T-helper 1 cell (primary cell): ENCODE measurements around the gene PRDM11.
A peak's percentile ranks its signal among the peaks of the same experiment; 100 is the strongest.

Experiments
- DNase-seq, 5 donors: peaks; one replicate each; pipeline ENCODE4 v3.0.0-alpha.2; 2012 to 2020

The PRDM11 gene

DNA sequence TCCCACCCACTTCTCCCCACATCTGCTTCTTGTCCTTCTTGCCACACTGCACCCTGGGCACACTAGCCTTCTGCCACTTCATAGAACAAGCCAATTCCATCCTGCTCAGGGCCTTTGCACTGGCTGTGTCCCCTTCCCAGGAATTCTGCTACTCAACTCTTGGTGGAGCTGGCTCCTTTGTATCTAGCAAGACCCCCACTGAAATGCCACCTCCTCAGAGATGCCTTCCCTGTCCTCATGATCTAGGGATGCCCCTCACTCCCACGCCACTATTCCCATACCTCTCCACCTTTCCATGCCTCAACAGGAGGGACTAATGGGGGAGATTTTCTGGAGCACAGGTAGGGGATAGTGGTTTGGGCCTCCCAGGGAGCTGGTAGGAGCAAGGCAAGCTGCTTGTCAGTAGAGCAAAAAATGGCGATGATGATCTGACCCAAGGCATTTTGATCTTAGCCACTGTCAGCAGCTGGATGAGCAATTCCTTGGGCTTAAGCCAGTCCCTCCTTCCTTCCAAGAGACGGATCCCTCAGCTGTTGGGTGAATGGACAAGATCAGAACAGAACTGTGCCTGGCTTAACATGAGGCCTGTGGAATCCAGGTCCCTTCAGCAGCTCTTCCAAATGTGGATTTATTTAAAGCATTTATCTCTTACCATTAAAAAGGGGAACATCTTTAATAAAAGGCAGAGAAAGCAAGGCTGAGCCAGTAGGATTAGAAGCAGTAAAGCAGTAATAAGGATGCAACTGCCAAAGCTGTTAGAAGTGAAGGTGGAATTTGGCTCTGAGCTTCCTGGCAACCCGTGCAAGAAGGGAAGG is 4.0 kb upstream of the PRDM11 start:
- no peak for DNase-seq

- no peak for DNase-seq
Measured at GRCh38 chr11:45143494-45143893, 2.9 kb upstream of the PRDM11 start.

DNA sequence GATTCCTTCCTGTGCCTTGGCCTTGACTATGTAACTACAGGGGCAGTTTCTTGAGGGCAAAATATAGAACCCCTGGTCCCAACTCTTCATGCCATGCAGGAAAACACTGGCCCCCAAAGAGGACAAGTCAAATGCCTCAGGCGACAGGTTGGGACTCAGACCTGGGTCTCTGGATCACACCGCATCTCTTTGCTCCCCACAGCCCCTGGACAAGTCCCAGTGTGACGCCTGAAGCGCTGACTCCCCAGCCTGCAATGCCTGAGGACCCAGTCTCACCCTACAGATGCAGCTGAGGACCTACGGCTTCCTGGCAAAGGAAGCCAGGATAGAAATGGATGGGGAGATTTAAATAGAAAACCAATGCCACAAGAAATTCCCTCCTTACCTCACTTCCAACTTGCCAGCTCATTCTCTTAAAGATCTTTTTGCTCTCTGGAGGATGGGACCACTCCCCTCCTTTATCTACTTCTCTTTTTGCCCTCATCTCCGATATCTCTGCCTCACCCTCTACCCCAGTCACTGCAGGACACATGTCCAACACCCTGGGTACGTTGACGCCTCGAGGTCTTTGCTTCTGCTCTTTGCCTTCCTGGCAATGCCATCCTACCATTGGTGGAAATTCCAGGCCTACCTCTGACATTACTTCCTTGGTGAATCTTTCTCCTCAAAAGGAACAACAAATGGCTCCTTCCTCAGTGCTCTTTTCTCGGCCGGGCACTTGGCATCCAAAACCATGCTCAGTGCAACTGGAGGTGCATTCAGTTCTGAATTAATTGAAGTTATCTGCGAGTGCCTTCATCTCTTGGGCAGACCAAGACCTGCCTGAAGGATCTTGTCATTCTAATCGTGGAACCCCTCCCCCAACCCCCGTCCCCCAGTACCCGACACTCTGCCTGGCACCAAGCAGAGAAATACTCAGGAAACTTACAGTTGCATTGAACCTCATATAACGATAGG is 2.0 kb upstream of the PRDM11 start:
- no peak for DNase-seq

DNA sequence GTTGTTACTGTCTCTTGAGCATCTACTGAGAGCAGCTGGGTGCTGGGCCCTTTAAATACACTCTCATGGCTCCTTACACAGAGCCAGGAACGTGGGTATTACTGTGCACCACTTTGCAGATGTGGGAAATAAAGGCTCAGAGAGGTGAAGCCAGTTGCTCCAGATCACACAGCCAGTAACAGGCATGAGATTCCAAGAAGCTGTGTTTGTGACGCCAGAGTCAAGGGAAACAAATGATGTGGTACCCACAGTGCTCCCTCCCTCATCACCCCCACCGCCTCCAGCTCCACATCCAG is 1.4 kb upstream of the PRDM11 start:
- DNase-seq = no peak

DNA sequence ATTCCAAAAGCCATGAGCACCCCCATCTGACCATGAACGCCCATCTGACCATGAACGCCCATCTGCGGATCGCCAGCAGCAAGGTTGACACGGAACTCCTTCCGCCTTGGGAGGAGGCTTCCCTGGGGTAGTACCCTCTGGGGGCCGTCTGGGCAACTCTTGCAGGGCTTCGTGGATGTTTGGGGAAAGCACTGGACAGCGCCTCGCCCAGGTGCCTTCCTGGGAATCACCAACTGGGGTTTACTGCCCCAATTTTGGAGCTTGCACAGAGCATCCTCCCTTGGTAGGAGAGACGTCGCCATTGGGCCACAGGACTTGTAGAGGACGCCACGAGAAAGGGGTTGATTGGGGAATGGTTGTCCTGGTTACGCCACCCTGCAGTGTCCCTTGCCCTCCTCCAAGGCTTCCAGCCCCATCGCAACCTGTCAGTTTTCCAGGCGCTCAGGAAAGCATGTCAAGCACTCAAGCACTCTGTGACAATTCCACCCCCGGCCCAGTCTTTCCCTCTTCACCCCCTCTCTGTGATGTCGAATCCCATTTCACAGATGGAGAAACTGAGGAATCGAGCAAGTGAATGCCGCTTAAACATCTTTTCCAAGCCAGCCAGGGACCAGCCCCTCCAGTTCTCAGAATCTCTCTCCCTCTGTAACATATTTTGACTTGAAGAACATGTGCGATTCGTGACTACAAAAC is 914 bp upstream of the PRDM11 start:
- DNase-seq = no peak

DNA sequence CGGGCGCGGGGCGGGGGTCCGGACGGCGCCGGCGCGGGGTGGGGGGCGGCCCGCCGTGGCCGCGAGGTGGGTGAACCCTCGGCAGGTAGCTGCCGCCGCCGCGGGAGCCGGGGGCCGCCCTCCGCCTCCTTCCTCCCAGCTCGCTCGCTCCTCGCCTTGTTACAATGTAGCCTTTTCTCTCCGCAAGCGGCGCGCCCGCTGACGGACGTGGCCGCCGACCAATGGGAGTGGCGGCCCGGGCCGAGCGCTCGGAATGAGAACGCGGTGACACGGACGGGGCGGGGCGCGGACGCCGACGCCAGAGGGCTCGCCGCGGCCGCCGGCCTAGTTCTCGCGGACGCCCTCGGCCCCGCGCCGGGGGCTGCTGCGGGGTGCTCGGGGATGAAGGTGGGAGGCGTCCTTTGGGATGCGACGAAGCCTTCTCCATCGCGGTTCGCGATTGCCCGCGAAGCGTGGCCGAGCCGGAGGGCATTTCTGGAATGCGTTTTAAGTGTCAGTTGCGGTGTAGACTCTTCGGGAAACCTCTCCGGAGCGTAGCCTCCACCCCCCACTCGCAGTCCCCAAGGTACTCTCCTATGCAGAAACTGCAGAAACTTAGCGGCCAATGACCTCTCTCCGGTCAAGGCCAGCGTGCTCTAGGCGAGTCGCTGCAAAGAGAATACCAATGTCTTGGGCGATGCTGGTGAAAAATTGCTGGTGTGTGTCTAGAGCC is 734 bp downstream of the PRDM11 start:
- peak; percentile 84 to 95 (median 85) for DNase-seq

DNA sequence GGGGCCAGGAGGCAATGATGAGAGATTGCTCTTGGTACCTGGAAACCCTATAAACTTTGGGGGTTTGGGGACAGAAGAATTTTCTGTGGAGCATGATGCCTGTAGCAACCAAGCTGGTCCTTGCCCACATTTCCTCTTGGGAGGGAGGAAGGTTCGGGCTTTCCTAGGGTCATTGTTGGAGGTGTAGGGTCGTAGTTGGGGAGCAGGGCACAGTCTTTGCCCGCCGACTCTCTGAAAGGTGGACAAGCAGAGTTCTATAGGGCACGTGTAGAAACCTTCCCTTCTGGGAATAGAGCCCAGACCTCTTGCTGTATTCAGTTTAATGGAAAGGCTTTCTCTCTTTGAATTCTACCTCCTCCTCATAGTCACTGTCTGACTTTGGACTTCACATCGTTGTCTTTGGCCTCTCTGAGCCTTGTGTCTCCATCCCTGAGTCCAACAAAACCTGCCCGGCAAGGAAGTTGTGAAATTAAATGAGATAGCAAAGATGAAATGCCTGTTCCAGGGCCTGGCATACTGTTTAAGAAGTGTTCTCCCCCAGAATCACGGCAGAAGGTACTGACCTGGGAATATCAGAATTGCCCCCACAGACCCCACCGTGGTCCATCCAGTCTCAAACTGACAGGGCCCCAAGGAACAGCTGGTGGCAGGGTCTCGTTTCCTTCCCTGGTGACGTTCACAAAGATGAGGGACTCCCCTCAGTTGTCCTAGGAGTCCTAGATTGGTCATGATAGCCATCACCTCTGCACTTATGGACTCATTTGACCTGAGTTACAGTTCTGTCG is 1.6 kb downstream of the PRDM11 start:
- DNase-seq = no peak

GRCh38 chr11:45149483-45150056 is 3.1 kb downstream of the PRDM11 start:
- no peak for DNase-seq

DNA sequence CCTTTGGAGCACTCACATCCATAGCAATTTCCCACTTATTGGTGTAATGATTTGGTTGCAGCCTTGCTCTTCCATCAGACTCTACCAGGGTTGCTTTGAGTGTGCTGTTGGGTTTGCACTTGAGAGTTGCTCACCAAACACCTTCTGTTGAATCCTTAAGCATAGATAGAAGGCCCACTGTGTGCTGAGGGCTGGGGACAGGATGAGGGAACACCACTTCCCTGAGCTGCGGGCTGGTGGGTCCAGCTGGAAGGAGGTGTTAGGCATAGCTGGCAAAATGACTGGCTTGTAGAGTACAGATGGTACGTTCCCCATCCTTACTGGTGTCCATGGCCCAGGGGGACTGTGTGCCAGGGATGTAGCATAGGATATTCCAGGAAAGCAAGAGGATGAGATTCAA is 3.9 kb downstream of the PRDM11 start:
- DNase-seq = no peak

- no peak for DNase-seq
Measured at GRCh38 chr11:45150943-45151342, 4.5 kb downstream of the PRDM11 start.

- no peak for DNase-seq
Measured at GRCh38 chr11:45151362-45151982, 5.0 kb downstream of the PRDM11 start.

- DNase-seq = no peak
Measured at GRCh38 chr11:45152740-45153595, 6.5 kb downstream of the PRDM11 start.

DNA sequence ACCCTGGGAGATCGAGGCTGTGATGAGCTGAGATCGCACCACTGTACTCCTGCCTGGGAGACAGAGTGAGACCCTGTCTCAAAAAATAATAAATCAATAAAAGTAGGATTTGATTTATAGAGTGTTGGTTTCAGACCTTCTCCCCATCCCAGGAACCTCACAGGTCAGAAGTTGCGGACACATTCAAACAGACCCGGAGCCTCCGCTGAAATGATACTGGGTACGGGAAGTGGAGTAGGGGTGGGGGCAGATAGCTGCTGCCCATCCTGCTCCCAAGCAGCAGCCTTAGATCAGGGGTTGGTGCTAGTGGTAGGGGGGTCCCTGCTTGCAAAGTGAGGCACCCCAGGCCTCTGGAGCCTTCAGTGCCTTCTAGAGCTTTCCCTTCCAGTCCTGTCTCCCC is 7.8 kb downstream of the PRDM11 start:
- no peak for DNase-seq

GRCh38 chr11:45155058-45155551 is 8.7 kb downstream of the PRDM11 start:
- no peak for DNase-seq

DNA sequence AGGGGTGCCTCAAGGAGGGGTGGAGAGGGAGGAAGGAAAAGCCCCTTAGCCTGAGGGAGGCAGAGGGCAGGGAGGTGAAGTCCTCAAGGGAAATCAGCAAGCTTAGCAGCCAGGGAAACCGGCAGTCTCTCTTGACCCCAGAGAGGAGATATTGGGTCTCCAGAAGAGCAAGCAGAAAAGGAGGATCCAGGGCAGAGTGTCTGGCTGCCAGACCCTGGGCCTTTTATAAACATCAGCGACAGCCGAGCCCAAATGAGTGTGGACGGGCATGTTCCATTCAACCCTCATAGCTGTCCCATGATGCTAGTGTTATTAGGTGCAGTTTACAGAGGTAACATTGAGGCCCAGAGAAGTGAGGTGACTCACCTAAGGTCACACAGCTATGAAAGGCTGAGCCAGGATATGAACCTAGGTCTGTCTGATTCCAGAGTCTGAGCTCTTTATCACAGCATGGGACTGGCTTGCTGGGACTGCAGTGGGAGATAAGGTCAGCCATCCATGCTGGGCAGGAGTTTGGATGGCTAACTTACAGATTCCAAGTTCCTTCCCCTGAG is 9.3 kb downstream of the PRDM11 start:
- no peak for DNase-seq

DNA sequence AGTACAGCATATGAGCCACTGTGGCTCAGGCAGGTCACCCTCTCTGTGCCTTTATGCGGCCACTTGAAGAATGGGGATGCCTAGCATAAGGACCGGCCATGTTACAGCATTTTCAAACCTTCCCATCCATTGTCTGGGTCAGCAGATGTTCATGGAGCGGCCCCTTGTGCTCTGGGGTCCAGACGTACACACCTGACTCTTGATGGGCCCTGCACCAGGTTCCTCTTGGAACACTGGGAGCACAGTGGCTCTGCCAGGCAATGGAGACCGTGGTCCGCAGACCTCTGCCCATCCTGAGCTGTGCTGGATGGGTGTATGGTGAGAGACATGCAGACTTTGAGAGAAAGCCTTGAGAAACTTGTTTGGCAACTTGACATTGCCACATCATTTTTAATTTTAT is 9.8 kb downstream of the PRDM11 start:
- no peak for DNase-seq

DNA sequence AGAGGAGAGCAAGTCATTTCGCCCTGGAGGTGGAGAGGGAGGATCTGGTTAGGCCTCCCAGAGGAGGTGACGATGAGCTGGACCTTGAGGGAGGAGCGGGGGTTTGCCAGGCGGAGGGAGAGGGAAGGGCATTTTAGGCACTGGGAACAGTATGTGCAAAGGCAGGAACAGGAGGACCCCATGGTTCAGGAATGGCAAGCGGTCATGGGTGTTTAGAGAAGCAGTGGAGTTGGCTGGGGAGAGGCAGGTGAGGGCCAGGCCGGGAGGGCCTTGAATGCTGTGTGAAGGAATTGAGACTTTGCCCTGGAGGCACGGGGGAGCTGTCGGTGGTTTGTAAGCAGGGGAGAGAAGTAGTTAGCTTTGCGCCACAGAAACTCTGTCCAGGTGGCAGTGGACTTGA is 10.3 kb downstream of the PRDM11 start:
- no peak for DNase-seq

DNA sequence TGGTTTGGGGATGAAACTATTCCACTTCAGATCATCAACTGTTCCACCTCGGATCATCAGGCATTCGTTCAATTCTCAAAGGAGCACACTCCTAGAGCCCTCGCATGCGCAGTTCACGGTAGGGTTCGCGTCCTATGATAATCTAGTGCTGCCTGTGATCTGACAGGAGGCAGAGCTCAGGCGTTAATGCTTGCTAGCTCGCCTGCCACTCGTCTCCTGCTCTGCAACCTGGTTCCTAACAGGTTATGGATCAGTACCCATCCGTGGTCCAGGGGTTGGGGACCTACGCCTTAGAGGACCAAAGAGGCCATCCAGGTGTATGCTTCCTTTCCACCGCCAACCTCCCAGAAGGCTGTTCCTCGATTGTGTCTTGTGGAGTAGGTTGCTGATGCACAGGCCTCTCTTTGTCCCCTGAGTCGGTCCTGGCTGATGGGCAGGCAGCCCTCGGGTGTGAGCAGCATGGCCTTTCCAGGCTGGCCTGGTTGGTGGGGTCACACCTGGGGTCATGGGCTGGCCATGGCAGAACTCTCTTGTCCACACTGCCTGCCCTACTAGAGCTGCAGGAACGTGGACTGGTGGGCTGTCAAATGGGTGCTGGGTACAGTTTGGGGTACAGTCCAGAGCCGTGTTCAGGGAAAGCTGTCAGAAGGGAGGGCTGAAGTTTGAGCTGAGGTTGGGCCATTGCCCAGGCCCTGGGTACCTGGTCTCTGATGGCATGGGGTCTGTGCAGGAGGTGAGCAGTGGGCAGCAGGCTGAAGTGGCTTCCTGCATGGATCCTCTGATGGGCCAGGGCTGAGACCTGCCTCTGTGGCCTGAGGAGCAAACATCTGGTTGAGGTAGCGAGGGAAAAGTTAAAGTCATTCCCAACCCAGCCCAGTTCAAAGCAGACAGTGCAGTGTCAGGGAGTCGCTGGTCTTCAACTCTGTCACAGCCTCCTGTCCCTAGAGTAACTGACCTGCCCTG is 11.1 kb downstream of the PRDM11 start:
- no peak for DNase-seq
